HepG2 (cell line): Measurements from ENCODE around the gene PELI2. TPM values are rescaled to one million over a fixed set of nuclear protein-coding genes. Genes with fewer than 3 reads are reported as not detected.

ENCODE experiments used
- ATAC-seq: fragments of 200-7000 bp; cut with Tn5 transposase; 3 replicates; pipeline ENCODE4 v1.9.1; 2020; ENCODE audit warnings: mild to moderate bottlenecking, moderate library complexity
- BruUV-seq: library from RNA; stranded (reverse); fragments of 400-500 nt; replicated peaks from 2 replicates; lab custom pipeline; 2021; lab: Mats Ljungman, UMichigan
- CTCF ChIA-PET: fragments of 300-600 bp; formaldehyde crosslinking; extraction: SDS; loops from one replicate; lab custom pipeline; 2021; ENCODE audit warnings: low total read pairs, inconsistent platforms, low intra/inter-chr PET ratio; lab: Yijun Ruan, JAX
- POLR2A ChIA-PET: fragments of 350-600 bp; sonication (Branson Sonifier 250); formaldehyde crosslinking; loops from one replicate; lab custom pipeline; 2020; ENCODE audit warnings: antibody characterized with exemption, inconsistent platforms; lab: Yijun Ruan, JAX
- DNase-seq: peaks from one replicate; pipeline ENCODE4 v3.0.0-alpha.2; 2015; ENCODE audit warnings: low spot score
- FAIRE-seq: peaks from 3 replicates; lab custom pipeline; 2011; peaks lifted over from hg19 to GRCh38; lab: Jason Lieb, UNC
- H2AFZ ChIP-seq: one replicate; pipeline ENCODE4 v1.6.1; 2011; ENCODE audit warnings: low read length, inconsistent platforms
- H3K27ac ChIP-seq: fragments of 300-600 bp; 3 replicates; pipeline ENCODE4 v1.8.0; 2011; ENCODE audit warnings: mixed run types, mild to moderate bottlenecking, mixed read lengths, low read length, inconsistent platforms; ENCODE audit not compliant: insufficient read depth; ENCODE audit errors: extremely low read length
- H3K27me3 ChIP-seq, 2 experiments: fragments of 200-600 bp in 1 of 2; 2 replicates in 1 of 2; 3 replicates in 1 of 2; pipeline versions ENCODE4 v1.6.0 to v1.8.0; 2011; ENCODE audit warnings: low read length in 2 of 2, mild to moderate bottlenecking in 2 of 2, moderate library complexity in 2 of 2, inconsistent platforms in 1 of 2; ENCODE audit not compliant: insufficient read depth in 2 of 2, control insufficient read depth in 1 of 2
- H3K36me3 ChIP-seq, 2 experiments: fragments of 200-600 bp in 1 of 2; replicated peaks in 1 of 2; 2 replicates in 1 of 2; 3 replicates in 1 of 2; pipeline versions ENCODE4 v1.5.1 to v1.8.0; 2011; ENCODE audit warnings: low read length in 2 of 2, inconsistent platforms in 1 of 2; ENCODE audit not compliant: insufficient read depth in 2 of 2, control insufficient read depth in 1 of 2
- H3K4me1 ChIP-seq: 2 replicates; pipeline ENCODE4 v1.5.1; 2012; ENCODE audit warnings: low read length, inconsistent platforms; ENCODE audit not compliant: insufficient read depth
- H3K4me2 ChIP-seq: 2 replicates; pipeline ENCODE4 v1.6.0; 2011; ENCODE audit warnings: low read depth, low read length, inconsistent platforms
- H3K4me3 ChIP-seq, 3 experiments: fragments of 200-600 bp in 1 of 3; sonication (generic), shearing (Covaris generic) in 1 of 3; replicated peaks in 1 of 3; 2 replicates each; pipeline ENCODE4 v1.5.1; 2011 to 2016; ENCODE audit warnings: low read length in 3 of 3, inconsistent platforms in 2 of 3, low read depth in 2 of 3, mild to moderate bottlenecking in 2 of 3, control low read depth in 1 of 3, mixed read lengths in 1 of 3; ENCODE audit not compliant: insufficient read depth in 1 of 3
- H3K79me2 ChIP-seq: one replicate; pipeline ENCODE4 v1.6.1; 2011; ENCODE audit warnings: low read length, inconsistent platforms; ENCODE audit not compliant: insufficient read depth
- H3K9ac ChIP-seq: 2 replicates; pipeline ENCODE4 v1.6.0; 2011; ENCODE audit warnings: mild to moderate bottlenecking, low read depth, low read length, inconsistent platforms; ENCODE audit not compliant: insufficient read depth
- H3K9me3 ChIP-seq: 2 replicates; pipeline ENCODE4 v1.5.1; 2012; ENCODE audit warnings: mild to moderate bottlenecking, low read length
- H4K20me1 ChIP-seq: 2 replicates; pipeline ENCODE4 v1.6.0; 2011; ENCODE audit warnings: inconsistent platforms, mild to moderate bottlenecking, low read length, moderate library complexity; ENCODE audit not compliant: insufficient read depth
- AGO1 ChIP-seq: fragments of 200-400 bp; formaldehyde crosslinking; IDR thresholded peaks from 2 replicates; pipeline ENCODE4 v1.6.1; 2017; ENCODE audit warnings: mild to moderate bottlenecking, low read depth, low read length, moderate library complexity; ENCODE audit not compliant: poor library complexity, severe bottlenecking
- FOXJ3 ChIP-seq: sonication (generic); formaldehyde crosslinking; IDR thresholded peaks from 2 replicates; pipeline ENCODE4 v1.4.0; 2020; ENCODE audit warnings: missing genetic modification reagents, mild to moderate bottlenecking, borderline replicate concordance
- HNRNPH1 ChIP-seq: fragments of 200-400 bp; formaldehyde crosslinking; optimal IDR thresholded peaks from 2 replicates; pipeline ENCODE3; 2017; ENCODE audit warnings: mild to moderate bottlenecking, low read depth, low read length
- NAIF1 ChIP-seq: sonication (generic); formaldehyde crosslinking; IDR thresholded peaks from 2 replicates; pipeline ENCODE4 v1.5.0; 2020; ENCODE audit warnings: mild to moderate bottlenecking, missing genetic modification reagents, borderline replicate concordance
- REXO4 ChIP-seq: sonication (generic); formaldehyde crosslinking; IDR thresholded peaks from 2 replicates; pipeline ENCODE4 v1.8.0; 2022; ENCODE audit warnings: missing genetic modification reagents, mild to moderate bottlenecking, borderline replicate concordance
- SMC3 ChIP-seq: IDR thresholded peaks from 2 replicates; pipeline ENCODE4 v1.6.1; 2011; ENCODE audit warnings: low read length, improper control_type of control experiment
- ZNF432 ChIP-seq: sonication (generic); formaldehyde crosslinking; IDR thresholded peaks from 2 replicates; pipeline ENCODE4 v1.5.0; 2020; ENCODE audit warnings: missing genetic modification reagents, mild to moderate bottlenecking, borderline replicate concordance
- WGBS: methylation state at CpG from one replicate; pipeline ENCODE4 v1.1.6; 2017; ENCODE audit warnings: low lambda C conversion rate; 5-methylcytosine and 5-hydroxymethylcytosine counted together
- in situ Hi-C: cut with HindIII; loops from 2 replicates; pipeline ENCODE4 v1.10.0; 2017; ENCODE audit warnings: low pct_unique_long_range_greater_than_20kb; ENCODE audit not compliant: extremely low pct_ligation_motif_present
- intact Hi-C: fragments of 100-400 bp; cut with micrococcal nuclease; formaldehyde crosslinking; loops from one replicate; pipeline ENCODE4 v1.10.0; 2022; ENCODE audit not compliant: unreplicated experiment
- polyA plus RNA-seq, 8 experiments: library from polyadenylated mRNA; depleted of rRNA in 3 of 8; stranded (reverse) in 7 of 8; unstranded in 1 of 8; fragments of >200 nt; fragmentation: Illumina TruSeq in 4 of 8; extraction: Trizol in 4 of 8; gene quantifications; 2 replicates each; pipeline versions ENCODE4 v1.2.1 to v1.2.3, GENCODE V29; 2011 to 2016; ENCODE audit warnings: low read depth in 4 of 8, missing spikeins in 1 of 8, mixed read lengths in 1 of 8; ENCODE audit not compliant: insufficient read depth in 1 of 8
- total RNA-seq, 5 experiments: library from RNA; depleted of rRNA; stranded (reverse); fragments of >200 nt; fragmentation: Illumina TruSeq; extraction: Trizol; gene quantifications; 2 replicates each; pipeline ENCODE4 v1.2.3, GENCODE V29; 2016; ENCODE audit warnings: low read depth in 1 of 5

Gene PELI2
- total and polyA plus RNA-seq, 2 of the 13 experiments (the other 11 are each of a cell fraction or from before 2014, with no cell fraction given), result 0.07 TPM; not detected in 1

DNA sequence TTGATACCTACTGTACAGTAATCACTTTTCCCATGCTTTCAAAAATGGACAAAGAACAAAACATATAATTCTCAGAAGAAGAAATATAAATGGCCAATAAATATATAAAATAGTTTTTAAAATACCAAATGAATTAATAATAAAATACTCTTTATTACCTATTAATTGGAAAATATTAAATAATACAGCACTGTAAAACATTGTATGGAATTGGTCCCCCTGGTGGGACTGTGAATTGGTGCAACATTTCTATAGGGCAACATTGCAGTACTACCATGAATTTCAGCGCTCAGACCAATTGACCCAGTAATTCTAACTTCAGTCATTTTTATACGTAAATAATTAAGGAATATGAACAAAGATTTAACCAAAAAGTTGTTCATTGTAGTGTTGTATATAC lies 162.6 kb downstream of the PELI2 start:
- Histone ChIP-seq H3K4me1 (no peaks in the 10 kb centered on the region), H2AFZ (no peak overlapping the region), H3K36me3 (no peaks in the 10 kb centered on the region), H3K79me2 (no peaks in the 10 kb centered on the region), H3K27ac (no peak overlapping the region), H3K9ac (no peak overlapping the region), H3K27me3 (no peaks in the 10 kb centered on the region), H3K4me3 (no peak overlapping the region), H3K4me2 (no peak overlapping the region), H3K9me3 (no peaks in the 10 kb centered on the region), H4K20me1 (no peaks in the 10 kb centered on the region)
- in situ Hi-C loops, result no loop called here
- 45% methylated on average over 2 of the region's 2 CpGs for WGBS
- ChIA-PET POLR2A (no interaction called here), CTCF (no interaction called here)
- FAIRE-seq (no peak), DNase-seq (no peak), ATAC-seq (no peak)
- no peak for TF ChIP-seq SMC3
- TF ChIP-seq AGO1, result no peak
- no peak for TF ChIP-seq REXO4
- TF ChIP-seq NAIF1 (CRISPR knock-in tag), result no peak
- TF ChIP-seq HNRNPH1, result no peak
- TF ChIP-seq FOXJ3 (CRISPR knock-in tag), result no peak
- intact Hi-C loops, result no loop called here
- no TSS peak for BruUV-seq

DNA sequence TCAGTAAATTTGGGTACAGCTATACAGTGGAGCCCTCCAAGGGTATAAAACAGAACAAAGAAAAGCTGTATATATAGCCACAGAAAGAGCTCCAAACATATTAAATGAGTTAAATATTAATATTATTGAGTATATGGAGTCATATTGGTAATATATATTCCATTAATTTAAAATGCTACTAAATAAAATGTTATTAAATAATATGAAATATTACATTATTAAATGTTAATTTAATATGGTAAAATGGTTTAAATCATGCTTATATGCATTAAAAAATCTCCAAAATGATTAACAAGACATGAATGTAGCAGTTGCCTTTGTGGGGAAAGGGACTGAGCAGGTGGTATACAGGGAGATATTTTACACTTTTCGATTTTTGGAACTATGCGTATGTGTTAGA lies 164.0 kb downstream of the PELI2 start:
- 66% methylated on average over 2 of the region's 2 CpGs for WGBS
- Histone ChIP-seq H3K27ac (no peak overlapping the region), H2AFZ (no peak overlapping the region), H3K4me3 (no peak overlapping the region), H3K9me3 (no peaks in the 10 kb centered on the region), H3K4me1 (no peaks in the 10 kb centered on the region), H4K20me1 (no peaks in the 10 kb centered on the region), H3K4me2 (no peak overlapping the region), H3K9ac (no peak overlapping the region), H3K36me3 (no peaks in the 10 kb centered on the region), H3K27me3 (no peaks in the 10 kb centered on the region), H3K79me2 (no peaks in the 10 kb centered on the region)
- ChIA-PET CTCF (no interaction called here), POLR2A (no interaction called here)
- DNase-seq (no peak), ATAC-seq (no peak), FAIRE-seq (no peak)
- no TSS peak for BruUV-seq
- intact Hi-C loops (no loop called here), in situ Hi-C loops (no loop called here)
- TF ChIP-seq FOXJ3 (CRISPR knock-in tag) (no peak), ZNF432 (CRISPR knock-in tag) (no peak)
